ENCODE data around the gene CLDN14.

The CLDN14 gene

DNA sequence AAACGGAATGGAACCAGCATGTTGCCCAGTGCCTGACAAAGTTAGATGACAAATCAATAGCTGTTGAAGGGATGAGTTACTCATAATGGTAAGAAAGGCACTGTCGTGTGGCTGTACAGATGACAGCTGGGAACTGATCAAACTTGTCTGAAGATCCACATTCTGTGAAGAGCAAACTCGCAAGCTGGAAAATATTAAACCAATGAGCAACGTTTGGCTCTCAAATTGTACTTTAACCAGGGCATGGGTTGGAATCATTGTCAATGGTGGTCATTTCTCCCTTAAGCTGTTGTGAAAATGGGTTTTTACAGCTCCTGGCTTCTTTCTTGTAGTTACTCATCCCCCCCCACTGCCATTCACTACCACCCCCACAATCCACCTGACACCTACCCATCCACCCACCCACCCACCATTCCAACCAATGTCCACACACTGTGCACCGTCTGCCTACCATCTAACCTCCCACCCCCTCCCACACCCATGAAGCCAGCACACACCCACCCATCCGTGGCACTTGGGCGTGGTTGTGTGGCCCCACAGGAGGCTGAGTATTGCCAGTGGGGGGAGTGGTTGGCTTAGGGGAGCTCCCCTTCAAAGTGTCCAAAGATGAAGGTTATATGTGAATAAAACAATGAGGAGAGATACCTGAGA, 46.7 kb downstream of the CLDN14 start:
- DNase-seq (ENCODE audit: low read depth in 2 of 2): no peak

DNA sequence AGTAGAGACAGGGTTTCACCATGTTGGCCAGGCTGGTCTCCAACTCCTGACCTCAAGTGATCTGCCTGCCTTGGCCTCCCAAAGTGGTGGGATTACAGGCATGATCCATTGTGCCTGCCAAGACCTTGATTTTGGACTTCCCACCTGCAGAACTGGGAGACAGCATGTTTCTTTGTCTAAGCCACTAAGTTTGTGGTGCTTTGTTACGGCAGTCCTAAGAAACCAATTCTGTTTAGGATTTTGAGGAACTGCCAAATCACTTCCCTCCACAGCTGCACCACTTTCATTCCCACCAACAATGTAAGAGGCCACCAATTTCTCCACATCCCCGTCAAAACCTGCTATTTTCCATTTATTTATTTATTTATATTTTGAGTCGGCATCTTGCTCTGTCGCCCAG, 48.7 kb downstream of the CLDN14 start:
- no peak for DNase-seq (ENCODE audit: low read depth in 2 of 2)

DNA sequence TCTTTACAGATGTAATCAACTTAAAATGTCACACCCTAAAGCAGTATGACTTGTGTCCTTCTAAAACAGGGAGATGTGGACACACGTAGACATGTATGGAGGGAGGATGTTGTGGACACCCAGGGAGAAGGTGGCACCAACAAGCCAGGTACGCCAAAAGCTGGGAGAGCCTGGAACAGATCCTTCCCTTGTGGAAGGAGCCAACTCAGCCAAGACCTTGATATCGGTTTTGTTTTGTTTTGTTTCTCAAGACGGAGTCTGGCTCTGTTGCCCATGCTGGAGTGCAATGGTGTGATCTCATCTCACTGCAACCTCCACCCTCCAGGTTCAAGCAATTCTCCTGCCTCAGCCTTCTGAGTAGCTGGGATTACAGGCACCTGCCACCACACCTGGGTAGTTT, 49.1 kb downstream of the CLDN14 start:
- no peak for DNase-seq (ENCODE audit: low read depth in 2 of 2)

DNA sequence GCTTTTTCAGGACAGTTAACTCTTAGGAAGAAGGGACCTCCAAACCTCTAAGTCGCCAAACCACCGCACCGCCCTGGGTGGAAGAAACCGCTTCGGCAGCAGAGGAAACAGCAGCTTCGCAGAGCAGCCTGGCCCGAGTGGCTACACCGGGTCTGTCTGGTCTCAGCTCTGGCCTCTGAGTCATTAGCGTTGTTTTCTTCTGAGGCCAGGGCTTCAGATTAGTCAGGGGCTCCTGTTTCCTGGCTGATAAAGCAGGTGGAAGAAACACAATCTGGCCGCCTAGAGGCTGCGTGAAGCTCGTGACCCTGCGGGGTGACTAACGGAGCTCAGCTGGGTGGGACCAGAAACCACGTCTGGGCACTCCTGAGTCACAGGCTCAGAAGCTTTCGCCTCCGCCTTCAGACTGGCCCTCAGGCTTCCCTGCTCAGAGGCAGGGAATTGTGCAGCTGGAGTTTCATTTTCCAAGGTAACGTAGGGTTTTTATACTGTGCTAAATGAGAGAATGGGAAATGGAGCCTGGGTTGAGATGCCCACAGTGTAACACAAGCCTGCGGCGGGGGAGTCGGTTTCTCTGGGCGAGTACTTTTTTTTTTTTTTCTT, 49.9 kb downstream of the CLDN14 start:
- peak; percentile 80 for DNase-seq (ENCODE audit: low read depth in 2 of 2)

DNA sequence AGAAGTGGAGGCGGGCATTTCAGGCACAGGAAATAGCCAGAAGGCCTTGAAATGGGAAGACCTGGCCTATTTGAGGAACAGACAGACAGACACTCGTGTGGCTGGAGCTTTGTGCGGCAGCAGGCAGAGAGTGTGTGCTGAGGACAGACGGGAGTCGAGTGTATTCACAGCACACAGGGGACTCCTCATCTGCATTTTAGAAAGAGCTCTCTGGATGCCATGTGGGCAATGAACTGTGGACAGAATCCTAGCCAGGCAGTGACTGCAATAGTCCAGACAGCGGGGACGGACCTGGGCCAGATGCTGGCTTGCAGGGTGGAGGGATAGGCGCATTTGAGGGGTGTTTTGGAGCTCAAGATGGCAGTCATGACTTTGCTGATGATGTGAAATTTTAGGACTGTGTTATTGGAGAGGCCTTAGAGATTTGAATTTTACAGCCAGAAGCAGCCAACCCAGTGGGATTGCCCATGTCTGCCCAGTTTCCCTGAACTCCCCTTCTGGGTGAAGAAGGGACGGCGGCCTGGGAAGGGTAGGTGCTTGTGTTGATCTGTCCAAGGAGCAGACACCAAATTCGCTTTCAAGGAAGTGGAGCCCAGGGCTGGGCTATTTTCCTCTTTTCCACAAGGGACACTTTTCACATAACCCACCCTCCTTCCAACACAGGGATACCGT, 51.0 kb downstream of the CLDN14 start:
- DNase-seq (ENCODE audit: low read depth in 2 of 2): no peak

DNA sequence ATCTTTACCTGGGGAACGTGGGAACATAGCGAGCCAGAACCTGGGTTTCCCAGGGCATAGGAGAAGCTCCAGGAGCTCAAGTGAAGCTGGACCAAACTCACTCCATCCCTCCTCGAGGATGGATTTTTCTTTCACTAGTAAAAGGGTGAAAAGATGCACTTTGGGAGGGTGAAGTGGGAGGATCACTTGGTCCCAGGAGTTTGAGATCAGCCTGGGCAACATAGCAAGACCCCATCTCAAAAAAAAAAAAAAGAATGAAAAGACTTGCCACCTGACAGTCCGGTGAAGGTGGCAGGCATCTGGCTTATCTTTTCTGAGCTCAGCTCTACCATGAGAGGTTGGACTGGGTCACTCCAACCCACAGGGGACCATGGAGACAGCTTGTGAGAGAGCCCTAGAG, 52.4 kb downstream of the CLDN14 start:
- DNase-seq (ENCODE audit: low read depth in 2 of 2): no peak

DNA sequence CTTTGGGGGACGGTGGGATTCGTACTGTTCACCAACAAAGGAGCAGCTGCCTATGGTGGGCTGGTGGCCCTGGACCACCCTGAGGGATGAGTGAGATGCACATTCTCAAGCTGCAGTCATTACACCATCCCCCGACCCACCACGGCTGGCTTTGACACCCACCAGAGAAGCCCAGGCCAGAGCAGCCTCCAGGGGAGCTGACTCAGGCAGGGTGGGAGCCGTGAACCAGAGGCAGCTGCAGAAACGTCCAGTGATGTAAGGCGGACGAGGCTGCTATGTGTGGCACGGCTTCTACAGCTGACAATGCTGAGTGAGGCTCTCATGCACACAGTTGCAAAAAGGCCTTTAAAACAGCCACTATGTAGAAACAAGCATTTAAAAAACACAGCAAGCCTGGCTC, 54.6 kb downstream of the CLDN14 start:
- peak in 1 of 2 experiments; percentile 6 for DNase-seq (ENCODE audit: low read depth in 2 of 2)

DNA sequence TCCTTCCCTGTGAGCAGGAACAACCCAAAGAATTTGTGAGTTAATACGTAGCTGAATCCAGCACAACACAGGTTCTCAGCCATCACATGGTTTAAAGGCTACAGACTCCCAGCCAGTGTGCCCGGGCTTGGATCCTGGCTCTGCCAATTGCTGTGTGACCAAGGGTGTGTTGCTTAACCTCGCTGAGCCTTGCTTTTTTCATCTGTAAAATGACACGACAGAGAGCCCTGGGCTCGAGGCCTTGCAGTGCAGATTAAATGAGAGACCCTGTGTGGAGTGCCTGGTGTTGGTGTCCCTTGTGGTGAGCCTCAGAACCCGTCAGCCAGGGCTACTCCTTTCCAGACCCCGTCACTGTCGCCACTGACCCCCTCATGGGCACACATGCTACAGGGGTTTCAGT, 55.3 kb downstream of the CLDN14 start:
- no peak for DNase-seq (ENCODE audit: low read depth in 2 of 2)

DNA sequence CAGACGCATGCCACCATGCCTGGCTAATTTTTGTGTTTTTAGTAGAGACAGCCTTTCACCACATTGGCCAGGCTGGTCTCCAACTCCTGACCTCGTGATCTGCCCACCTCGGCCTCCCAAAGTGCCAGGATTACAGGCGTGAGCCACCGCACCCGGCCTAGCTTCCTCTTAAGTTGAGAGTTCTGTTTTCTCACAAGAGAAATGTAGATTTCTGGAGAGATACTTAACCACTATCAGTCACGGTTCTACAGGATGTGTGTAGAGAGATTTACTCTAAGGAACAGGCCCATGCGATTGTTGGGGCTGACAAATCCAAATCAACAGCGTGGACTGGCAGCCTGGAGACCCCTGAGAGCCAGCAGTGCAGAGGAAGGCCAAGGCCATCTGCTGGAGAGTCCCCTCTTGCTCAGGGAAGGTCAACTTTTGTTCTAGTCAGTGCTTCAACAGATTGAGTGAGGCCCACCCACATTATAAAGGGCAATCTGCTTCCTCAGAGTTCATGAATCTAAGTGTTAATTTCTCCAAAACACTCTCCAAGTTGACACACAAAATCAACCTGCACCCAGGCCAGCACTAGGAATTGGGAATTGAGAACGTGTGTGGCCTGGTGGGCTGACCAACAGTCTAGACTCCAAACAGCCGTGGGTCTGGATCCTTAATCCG, 56.0 kb downstream of the CLDN14 start:
- no peak for DNase-seq (ENCODE audit: low read depth in 2 of 2)

DNA sequence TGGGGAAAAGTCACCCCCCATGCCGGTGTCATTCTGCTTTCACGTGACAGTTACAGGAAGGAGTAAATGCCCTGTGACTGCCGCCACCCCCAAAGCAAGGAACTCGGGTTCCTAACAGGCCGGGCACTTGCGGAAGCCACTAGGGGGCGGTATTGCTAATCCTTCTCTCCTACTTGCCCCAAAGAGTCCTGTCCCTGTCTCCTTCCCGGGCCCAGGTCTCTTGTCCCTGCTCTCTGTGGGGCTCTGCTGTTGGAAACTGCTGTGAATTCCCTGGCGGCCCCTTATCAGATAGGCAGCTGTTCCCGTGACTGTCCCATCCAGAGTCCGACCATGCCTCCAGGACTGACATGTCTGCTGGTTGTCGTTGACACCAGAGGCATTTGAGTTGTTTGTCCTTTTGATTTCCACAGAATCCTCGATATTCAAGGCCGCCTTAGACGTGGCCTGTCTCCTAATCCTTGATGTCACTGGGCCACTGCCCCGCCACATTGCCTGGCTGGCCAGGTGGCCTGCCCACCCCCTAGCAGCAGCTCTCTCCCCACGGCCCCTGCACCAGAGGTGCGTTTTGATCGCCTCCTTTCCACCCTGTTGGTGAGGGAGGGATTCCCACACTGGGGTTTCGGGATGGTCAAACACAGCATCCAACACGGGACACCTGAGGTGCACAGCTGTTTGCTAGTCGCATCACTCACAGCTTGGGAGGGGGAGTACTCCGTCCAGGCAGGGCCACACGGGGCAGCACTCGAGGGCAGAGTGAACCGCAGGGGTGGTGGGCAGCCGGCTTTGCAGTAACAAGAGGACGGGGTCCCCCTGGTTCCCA, 57.4 kb downstream of the CLDN14 start:
- DNase-seq (ENCODE audit: low read depth in 2 of 2): peak in 1 of 2 experiments; percentile 8

DNA sequence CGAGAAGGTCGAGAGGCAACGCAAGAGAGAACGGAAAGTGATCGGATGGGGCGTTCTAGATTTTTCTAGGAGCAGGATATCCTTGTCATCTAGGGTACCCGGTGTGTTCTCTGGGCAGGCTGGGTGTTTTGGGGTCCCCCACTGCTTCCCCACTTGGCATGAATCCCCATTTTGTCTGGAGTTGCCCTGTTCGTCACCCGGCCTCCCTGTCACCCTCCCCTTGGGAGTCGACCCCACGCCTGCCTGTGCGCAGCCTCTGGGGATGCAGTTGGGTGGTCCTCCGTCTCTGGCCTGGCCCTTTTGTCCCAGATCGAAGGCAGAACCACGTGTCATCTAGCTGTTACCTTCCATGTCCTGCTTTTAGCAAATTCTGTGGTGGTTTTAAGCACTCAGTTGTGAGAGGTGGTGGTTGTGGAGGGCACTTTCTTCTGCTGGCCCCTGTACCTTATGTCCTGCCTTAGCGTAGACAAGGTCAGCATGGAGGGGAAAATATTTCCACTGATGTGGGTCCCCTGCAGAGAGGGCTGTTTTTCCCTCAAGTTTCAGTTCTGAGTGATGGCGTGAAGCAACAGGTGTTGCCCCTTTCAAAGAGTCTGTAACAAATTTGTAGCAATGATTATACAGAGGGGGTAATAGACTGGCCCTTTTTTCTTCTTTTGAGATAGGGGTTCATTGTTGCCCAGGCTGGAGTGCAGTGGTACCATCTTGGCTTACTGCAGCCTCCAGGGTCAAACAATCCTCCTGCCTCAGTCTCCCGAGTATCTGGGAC, 59.2 kb downstream of the CLDN14 start:
- DNase-seq (ENCODE audit: low read depth in 2 of 2): no peak

DNA sequence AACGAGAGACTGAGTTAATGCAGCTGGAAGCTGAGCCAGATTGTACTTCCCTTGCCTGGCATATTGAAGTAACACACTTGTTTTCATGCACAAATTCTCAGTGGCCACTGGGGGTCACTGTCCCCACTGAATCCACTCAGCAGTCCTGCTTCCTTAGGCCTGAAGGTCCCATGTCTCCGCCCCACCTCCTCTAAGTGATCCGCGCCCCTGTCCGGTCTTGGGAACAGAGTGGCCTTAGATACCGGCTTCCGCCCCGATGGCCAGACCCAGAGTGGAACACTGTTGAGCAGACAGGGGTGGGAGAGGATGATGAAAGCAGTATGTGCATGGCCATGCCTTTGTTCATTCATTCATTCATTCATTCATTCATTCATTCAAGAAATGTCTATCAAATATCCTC, 59.9 kb downstream of the CLDN14 start:
- DNase-seq (ENCODE audit: low read depth in 2 of 2): peak; percentile 45 to 47

DNA sequence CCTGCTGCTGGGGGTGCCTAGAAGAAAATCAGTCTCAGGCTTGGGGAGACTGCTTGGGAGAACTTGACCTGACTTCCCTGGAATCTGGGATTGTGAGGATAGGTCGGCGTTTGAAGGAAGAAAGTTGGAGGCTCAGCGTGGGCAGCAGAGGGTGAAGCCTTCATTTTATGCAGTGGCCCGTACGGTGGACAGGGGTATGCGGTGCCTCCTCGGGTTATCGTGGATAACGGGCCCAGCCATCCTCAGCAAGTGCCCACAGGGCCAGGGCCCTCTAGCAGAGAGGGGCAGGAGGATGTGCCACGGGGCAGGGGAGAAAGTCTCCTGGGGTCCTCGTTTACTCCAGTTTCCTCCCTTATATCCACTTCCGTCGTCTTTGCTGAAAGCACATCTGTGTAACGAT, 60.7 kb downstream of the CLDN14 start:
- no peak for DNase-seq (ENCODE audit: low read depth in 2 of 2)

DNA sequence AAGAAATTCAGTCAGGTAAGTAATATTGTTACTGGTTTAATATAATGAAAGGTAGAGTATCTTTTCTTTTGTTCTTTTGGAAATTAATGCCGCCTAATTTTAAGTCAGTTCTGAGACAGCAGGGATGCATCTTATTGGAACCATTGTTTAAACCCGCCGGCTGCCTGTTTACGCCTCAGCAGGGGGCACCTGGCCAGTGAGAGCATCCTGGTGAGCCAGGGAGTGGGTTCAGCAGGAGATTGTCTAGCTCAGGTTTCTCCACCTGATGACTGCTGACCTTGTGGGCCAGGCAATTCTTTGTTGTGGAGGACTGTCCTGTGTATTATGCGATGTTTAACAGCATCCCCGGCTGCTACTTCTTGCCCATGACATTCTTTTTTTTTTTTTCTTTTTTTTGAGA, 64.5 kb downstream of the CLDN14 start:
- DNase-seq (ENCODE audit: low read depth in 2 of 2): no peak

DNA sequence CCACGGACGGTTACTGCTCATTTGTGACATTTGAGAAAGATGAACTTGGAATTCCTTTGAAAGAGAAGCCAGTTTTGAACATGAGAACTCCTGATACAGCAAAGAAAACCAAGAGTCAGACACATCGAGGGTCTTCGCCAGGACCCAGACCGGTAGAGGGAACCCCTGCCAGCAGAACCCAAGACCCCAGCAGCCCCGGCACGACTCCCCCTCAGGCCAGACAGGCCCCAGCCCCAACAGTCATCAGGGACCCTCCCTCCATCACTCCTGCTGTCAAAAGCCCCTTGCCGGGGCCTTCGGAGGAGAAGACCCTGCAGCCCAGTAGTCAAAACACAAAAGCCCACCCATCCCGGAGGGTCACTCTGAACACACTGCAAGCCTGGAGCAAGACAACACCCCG, 67.0 kb downstream of the CLDN14 start:
- no peak for DNase-seq (ENCODE audit: low read depth in 2 of 2)

DNA sequence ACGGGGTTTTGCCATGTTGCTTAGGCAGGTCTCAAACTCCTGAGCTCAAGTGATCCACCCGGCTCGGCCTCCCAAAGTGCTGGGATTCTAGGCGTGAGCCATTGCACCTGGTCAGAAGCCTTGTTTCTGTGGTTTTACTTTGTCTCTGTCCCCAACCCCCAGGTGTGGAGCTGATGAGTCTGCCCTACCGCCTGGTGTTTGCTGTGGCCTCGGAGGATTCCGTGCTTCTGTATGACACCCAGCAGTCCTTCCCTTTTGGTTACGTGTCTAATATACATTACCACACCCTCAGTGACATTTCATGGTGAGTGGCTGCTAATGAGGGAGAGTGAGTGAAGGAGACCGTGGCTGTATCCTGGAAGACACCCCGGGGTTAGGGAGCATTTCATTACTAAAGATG, 68.6 kb downstream of the CLDN14 start:
- DNase-seq (ENCODE audit: low read depth in 2 of 2): no peak

Measured in fibroblast of skin of left biceps (primary cell).